ENCODE data around the gene HINT2. TPM values are rescaled to one million over a fixed set of nuclear protein-coding genes. Genes with fewer than 3 reads are reported as not detected.

HINT2 gene
- polyA plus RNA-seq, 1 experiment: 17.5 TPM

- Histone ChIP-seq H3K27ac (ENCODE audit: low read depth, low read length) (no peak overlapping the region), H3K9me3 (ENCODE audit: control insufficient read depth, insufficient read depth, low read length) (no peaks in the 10 kb centered on the region), H3K4me3 (ENCODE audit: low read depth, low read length) (no peak overlapping the region), H3K27me3 (ENCODE audit: control insufficient read depth, insufficient read depth, low read length) (peaks cover 15% of the 10 kb centered on the region)
- CTCF ChIA-PET: interaction anchor here (0.6 to 1.0 kb wide), 3 partner anchors 15 to 107 kb away, joined by 3 to 9 read pairs (median 3); partner anchors contain the start of gene HINT2
- DNase-seq (ENCODE audit: low read depth, low spot score): no peak
- no peak for TF ChIP-seq CTCF (IDR thresholded peaks at IDR 0.05; ENCODE audit: low read depth, low read length)
- POLR2A ChIA-PET: no interaction called here
These were observed 39.8 kb downstream of the HINT2 start for GRCh38 chr9:35774907-35775635.

GRCh38 chr9:35771943-35772342, 42.9 kb downstream of the HINT2 start:
- no peak for DNase-seq (ENCODE audit: low read depth, low spot score)
- no peaks in the 10 kb centered on the region for H3K9me3 ChIP-seq (ENCODE audit: control insufficient read depth, insufficient read depth, low read length)
- no peak overlapping the region for H3K27ac ChIP-seq (ENCODE audit: low read depth, low read length)
- ChIA-PET POLR2A (interaction anchor here (0.6 to 1.0 kb wide), 2 partner anchors 13 to 262 kb away, joined by 3 to 5 read pairs; no protein-coding TSS in a partner anchor), CTCF (interaction anchor here (1.4 to 3.8 kb wide), 4 partner anchors 15 to 174 kb away, joined by 3 to 19 read pairs (median 8); no protein-coding TSS in a partner anchor)
- peaks cover 21% of the 10 kb centered on the region for H3K27me3 ChIP-seq (ENCODE audit: control insufficient read depth, insufficient read depth, low read length)
- H3K4me3 ChIP-seq (ENCODE audit: low read depth, low read length): no peak overlapping the region
- no peak for TF ChIP-seq CTCF (IDR thresholded peaks at IDR 0.05; ENCODE audit: low read depth, low read length)

- peaks cover 21% of the 10 kb centered on the region for H3K27me3 ChIP-seq (ENCODE audit: control insufficient read depth, insufficient read depth, low read length)
- no peak overlapping the region for H3K4me3 ChIP-seq (ENCODE audit: low read depth, low read length)
- no peak overlapping the region for H3K27ac ChIP-seq (ENCODE audit: low read depth, low read length)
- ChIA-PET CTCF (interaction anchor here (0.7 to 3.8 kb wide), 4 partner anchors 15 to 124 kb away, joined by 3 to 19 read pairs (median 7); no protein-coding TSS in a partner anchor), POLR2A (interaction anchor here (1.0 kb wide), 1 partner anchor 13 kb away, joined by 3 read pairs; no protein-coding TSS in a partner anchor)
- DNase-seq (ENCODE audit: low read depth, low spot score): no peak
- H3K9me3 ChIP-seq (ENCODE audit: control insufficient read depth, insufficient read depth, low read length): no peaks in the 10 kb centered on the region
- no peak for TF ChIP-seq CTCF (IDR thresholded peaks at IDR 0.05; ENCODE audit: low read depth, low read length)
These were observed 43.3 kb downstream of the HINT2 start for GRCh38 chr9:35771534-35771933.

- ChIA-PET CTCF (interaction anchor here (0.7 to 3.8 kb wide), 4 partner anchors 14 to 124 kb away, joined by 3 to 19 read pairs (median 7); no protein-coding TSS in a partner anchor), POLR2A (no interaction called here)
- TF ChIP-seq CTCF (IDR thresholded peaks at IDR 0.05; ENCODE audit: low read depth, low read length): no peak
- Histone ChIP-seq H3K27me3 (ENCODE audit: control insufficient read depth, insufficient read depth, low read length) (peaks cover 19% of the 10 kb centered on the region), H3K27ac (ENCODE audit: low read depth, low read length) (no peak overlapping the region), H3K9me3 (ENCODE audit: control insufficient read depth, insufficient read depth, low read length) (no peaks in the 10 kb centered on the region), H3K4me3 (ENCODE audit: low read depth, low read length) (no peak overlapping the region)
- DNase-seq (ENCODE audit: low read depth, low spot score): no peak
These were observed 43.8 kb downstream of the HINT2 start for GRCh38 chr9:35771075-35771433.

GRCh38 chr9:35769763-35770162, 45.1 kb downstream of the HINT2 start:
- Histone ChIP-seq H3K27me3 (ENCODE audit: control insufficient read depth, insufficient read depth, low read length) (peaks cover 21% of the 10 kb centered on the region), H3K4me3 (ENCODE audit: low read depth, low read length) (no peak overlapping the region), H3K9me3 (ENCODE audit: control insufficient read depth, insufficient read depth, low read length) (no peaks in the 10 kb centered on the region), H3K27ac (ENCODE audit: low read depth, low read length) (no peak overlapping the region)
- no peak for DNase-seq (ENCODE audit: low read depth, low spot score)
- ChIA-PET CTCF (interaction anchor here (0.9 to 3.8 kb wide), 4 partner anchors 13 to 176 kb away, joined by 3 to 19 read pairs (median 4); no protein-coding TSS in a partner anchor), POLR2A (no interaction called here)
- no peak for TF ChIP-seq CTCF (IDR thresholded peaks at IDR 0.05; ENCODE audit: low read depth, low read length)
